ENCODE data around the gene GPR150. TPM values are rescaled to one million over a fixed set of nuclear protein-coding genes. Genes with fewer than 3 reads are reported as not detected.

The GPR150 gene
- total and polyA plus RNA-seq, 2 experiments from 2014 or later = 0.10 to 0.21 TPM

- no peak for TF ChIP-seq ZNF462 (CRISPR knock-in tag; IDR thresholded peaks at IDR 0.05)
- no peak for TF ChIP-seq POLR2AphosphoS5 (IDR thresholded peaks at IDR 0.05; ENCODE audit: low read depth)
- TF ChIP-seq EZH2phosphoT487 (IDR thresholded peaks at IDR 0.05; ENCODE audit: unreplicated experiment) = no peak
- no peak for TF ChIP-seq JUNB (IDR thresholded peaks at IDR 0.05; ENCODE audit: unreplicated experiment)
- no peak for TF ChIP-seq CREB1 (CRISPR knock-in tag; IDR thresholded peaks at IDR 0.05; ENCODE audit: low read depth)
- TF ChIP-seq ZNF331 (CRISPR knock-in tag; IDR thresholded peaks at IDR 0.05; ENCODE audit: low read depth) = no peak
- TF ChIP-seq REST (IDR thresholded peaks at IDR 0.05; ENCODE audit: unreplicated experiment) = no peak
Measured at GRCh38 chr5:95591490-95591901, 28.4 kb upstream of the GPR150 start (continued).
